Activated CD4-positive, alpha-beta T cell treated with anti-CD3 and anti-CD28 coated beads for 1 hour (primary cell): Measurements from ENCODE around the gene CNPPD1.

Source experiments
- DNase-seq: peaks from one replicate; pipeline ENCODE4 v3.0.0-alpha.2; 2020

CNPPD1 gene

DNA sequence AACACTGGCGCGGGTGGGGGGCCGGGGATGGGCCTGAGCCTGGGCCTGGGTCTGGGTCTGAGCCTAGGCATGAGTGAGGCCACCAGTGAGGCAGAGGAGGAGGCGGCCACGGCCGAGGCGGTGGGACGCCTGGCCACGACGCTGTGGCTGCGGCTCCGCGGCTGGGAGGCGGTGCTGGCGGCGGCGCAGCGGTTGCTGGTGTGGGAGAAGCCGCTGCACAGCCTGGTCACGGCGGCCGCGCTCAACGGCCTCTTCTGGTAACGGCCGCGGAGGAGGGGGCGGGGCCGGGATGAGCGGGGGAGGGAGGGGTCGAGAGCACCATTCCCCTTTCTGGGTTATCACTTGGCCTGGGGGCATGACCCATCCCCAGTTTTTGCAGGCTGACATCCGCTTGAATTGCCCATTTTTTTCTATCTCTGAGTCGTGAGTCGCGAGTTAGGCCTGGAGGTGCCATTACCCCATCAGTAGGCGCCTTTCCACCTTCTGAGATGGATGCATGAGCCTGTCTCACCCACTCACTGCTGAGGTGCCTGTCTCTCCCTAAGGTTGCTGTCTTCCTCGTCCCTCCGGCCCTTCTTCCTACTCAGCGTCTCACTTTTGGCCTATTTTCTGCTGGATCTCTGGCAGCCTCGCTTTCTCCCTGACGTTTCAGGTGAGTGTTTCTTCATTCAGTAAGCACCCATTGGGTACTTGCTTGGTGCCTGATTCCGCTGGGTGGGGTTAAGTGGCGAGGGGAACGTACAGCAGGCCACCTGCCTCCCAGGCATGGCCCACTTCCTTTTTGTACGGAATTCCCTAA, 1.9 kb upstream of the CNPPD1 start:
- DNase-seq = no peak

DNA sequence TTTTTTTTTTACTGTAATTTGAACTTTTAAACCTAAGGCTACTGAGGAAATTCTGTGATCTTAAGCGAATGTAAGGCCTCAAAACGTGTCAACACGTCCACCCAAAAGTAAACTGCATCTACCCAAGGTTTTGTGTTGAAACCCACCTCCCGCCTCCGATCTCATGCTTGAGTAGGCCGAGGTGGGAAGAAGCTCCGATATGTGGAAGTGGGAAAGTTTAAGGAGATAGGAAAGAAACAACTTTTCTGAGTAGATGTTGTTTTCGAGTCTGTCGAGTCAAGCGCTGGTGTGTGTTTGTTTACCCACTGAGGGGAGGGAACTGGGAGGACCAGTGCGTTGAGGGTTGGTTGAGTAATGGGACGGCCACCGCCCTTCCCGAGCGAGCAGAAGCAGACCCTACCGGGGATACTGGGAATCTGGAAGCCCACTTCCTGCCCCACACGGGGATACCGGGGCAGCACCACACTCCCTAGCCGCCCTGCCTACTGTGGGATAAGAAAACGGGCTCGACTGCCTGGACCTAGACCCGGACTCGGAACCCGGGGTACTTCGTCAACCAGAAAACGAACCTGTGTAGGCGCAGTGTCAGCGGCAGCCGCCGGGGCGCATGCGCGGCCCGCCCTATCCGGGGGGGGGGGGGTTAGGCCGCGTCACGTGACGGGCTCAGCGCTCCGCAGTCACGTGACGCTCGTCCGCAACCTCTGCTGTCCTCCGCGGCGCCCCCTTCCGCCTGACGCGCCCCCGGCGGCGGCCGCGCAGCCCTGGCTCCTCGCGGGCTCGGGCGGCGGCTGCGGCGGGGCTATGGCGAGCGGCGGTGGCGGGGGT, 1.0 kb upstream of the CNPPD1 start, which contains the start of gene RETREG2:
Gene RETREG2, plus strand, starts transcription at position 724 of the 825 bp plus-strand sequence. Its CDS starts 78 bp downstream, at position 802.
- peak; percentile 72 for DNase-seq

DNA sequence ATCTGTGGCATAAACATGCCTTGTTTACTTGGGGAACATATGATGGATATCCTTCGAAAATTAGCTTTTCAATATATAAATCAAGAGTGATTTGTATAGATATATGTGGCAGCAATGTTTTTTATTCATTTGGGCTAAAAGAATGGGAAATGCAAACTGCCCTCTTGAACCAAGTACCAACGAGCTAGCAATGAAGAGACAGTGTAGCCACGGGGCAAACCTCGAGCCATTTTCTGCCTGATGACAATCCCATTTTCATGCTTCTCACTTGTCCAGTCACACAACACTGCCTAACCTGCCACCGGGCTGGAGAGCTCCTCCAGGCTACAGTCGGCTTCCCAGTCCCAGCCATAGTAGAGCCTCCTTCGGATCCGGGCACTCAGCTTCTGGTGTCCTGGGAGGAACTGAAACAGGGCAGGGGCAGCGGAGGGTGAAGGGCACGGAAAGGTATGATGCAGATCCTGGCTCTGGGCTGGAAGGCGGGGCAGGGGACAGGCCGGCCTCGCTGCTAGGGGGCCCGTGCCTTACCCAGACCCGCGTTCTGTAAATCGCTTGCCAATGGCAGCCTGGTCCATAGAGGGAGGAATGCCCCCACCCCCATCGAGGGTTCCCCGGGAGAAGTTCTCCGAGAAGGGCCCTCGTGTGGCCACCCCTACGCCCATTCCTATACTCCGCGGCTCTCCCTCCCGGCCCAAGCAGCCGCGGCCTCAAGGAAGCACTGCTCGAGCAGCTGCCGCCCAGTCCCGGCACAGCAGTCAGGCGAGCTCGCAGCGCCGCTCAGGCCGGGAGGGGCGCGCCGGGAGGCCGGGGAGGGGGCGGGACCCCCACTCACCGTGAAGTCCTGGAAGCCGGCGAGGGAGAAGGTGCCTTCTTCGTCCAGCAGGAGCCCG, 552 bp downstream of the CNPPD1 start:
- no peak for DNase-seq

DNA sequence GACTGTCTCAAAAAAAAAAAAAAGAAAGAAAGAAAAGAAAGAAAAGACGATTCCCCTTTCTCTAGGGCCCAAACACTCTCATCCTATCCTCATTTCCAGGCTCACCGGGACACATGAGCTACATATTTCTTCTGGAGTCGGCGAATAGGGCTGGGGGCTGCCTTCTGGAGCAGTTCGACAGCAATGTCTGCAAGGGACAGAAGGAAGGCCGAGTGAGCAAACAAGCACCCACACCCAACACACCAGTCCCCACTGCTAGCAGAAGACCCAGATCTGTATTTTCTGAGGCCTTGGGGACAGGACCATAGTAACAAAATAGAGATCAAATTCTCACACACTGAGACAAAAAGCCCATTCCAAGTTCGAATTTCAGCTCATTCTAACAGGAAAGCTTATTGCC, 1.2 kb downstream of the CNPPD1 start:
- DNase-seq = no peak

- no peak for DNase-seq
These were observed 1.9 kb downstream of the CNPPD1 start for GRCh38 chr2:219174801-219175200.

- DNase-seq = no peak
These were observed 2.6 kb downstream of the CNPPD1 start for GRCh38 chr2:219174146-219174545.

GRCh38 chr2:219173176-219173575, 3.5 kb downstream of the CNPPD1 start:
- DNase-seq = no peak

DNA sequence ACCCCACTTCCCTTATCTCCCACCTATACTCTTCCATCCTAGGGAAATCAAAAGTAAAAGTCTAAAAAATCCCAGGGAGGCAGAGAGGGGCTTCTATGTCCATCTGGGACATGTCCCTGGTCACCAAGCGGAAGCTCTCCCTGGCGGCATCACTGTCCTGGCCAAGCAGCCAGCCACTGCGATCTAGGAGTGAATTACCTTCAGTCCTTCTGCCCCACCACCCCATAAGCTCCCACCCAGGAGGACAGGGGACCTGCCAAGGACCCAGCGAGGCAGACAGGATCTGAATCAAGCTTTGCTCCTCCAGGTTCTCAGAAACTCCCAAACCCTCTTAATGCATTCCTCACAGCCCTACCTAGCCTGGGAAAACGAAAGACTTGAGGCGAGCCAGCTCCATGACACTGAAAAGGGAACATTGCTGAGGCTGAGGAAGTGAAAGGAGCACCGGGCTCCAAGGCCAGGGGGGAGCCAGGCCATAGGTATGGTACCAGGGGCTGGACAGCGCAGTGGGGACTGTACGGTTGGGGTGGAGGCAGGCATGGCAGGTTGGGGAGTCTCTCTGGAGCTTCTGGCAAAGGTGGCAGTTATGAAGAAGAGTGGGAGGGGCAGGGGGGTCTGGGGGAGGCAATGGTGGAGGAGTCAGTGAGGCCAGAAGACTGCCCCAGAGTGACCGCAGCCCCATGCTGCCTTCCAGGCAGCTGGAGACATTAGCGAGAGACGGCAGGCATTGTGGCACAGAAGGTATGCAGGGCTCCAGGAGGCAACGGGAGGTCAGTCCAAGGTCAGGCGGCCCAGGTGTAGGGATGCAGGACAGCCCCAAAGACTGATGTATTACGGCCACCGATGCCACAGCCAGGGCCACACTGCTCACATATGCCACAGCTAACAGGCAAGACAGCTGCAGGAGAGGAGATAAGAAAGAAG, 4.2 kb downstream of the CNPPD1 start:
- DNase-seq = no peak

GRCh38 chr2:219171231-219171651, 5.5 kb downstream of the CNPPD1 start:
- no peak for DNase-seq

GRCh38 chr2:219169930-219170654, 6.6 kb downstream of the CNPPD1 start, which contains the start of gene SLC23A3:
SLC23A3 (minus strand) TSS chr2:219170029; CDS start chr2:219169984, 45 bp downstream.
- DNase-seq = no peak

DNA sequence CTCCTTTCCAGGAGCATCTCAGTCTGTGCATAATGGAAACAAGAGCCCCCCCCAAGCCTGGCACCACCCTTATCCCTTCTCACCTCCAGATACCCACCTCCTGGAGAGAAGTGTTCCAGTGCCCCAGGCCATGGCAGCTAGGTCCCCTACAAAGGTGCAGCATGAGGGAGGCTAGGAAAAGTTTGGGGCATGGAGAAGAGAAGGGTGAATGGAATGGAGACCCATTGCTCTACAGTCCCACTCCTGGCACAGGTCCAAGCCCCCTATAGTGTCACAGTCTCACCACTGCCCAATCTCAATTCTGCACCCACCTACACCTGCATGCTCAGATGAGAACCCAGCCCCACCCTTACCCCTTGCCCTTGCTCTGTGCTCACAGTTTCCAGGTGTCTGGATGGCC, 7.8 kb downstream of the CNPPD1 start:
- no peak for DNase-seq

DNA sequence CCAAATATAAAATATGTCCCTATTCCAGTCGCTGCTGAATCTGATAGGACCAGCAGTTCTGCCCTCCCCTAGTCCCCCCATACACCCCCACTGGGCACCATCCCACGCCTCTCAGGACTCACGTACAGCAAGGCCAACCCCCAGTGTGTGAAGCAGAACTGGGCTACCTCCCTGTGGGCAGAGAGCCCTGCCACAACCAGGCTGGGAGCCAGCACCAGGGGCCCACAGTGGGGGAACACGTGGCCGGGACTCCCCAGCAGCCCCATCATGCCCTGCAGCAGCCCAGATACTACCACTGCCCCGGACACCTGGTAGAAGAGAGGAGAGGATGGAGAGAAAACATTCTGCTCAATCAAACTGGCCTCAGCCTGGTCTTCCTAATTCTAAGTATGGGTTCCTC, 8.2 kb downstream of the CNPPD1 start:
- DNase-seq = no peak

DNA sequence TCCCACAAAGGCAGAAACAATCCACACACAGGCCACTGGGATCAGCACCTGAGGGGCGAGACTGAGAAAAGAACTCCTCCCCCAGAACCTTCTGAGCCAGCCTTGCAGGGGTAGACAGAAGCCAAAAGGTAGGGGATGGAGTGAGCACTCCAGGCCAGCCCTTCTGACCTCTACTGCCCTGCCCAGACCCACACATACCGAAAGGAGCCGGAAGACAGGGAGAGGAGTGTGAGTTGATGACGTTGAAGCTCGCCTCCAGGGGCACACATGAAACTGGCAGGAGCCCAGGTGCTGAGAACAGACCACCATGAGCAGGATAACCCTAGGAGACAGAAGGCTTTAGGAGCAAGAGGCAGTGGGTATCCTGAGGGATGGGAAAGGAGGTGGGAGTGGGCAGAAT, 8.7 kb downstream of the CNPPD1 start:
- no peak for DNase-seq

GRCh38 chr2:219165058-219165911, 11.4 kb downstream of the CNPPD1 start:
- no peak for DNase-seq

DNA sequence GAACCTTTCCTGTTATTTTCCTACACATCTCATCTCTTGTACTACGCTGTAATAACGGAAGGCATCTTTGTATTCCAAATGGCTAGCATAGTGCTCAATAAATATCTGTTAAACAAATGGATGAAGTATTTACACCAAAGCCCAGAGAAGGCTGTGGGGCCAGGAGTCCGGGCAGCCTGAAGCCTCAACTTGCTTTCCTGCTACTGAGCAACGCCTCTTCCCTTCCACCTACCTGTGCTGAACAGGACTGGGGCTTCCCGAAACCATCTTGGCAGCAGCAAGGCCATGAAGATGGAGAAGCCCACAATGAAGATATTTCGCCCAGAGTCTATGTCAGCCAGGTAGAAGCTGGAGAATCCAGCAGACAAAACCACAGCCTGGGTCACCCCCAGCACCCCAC, 13.6 kb downstream of the CNPPD1 start:
- no peak for DNase-seq

DNA sequence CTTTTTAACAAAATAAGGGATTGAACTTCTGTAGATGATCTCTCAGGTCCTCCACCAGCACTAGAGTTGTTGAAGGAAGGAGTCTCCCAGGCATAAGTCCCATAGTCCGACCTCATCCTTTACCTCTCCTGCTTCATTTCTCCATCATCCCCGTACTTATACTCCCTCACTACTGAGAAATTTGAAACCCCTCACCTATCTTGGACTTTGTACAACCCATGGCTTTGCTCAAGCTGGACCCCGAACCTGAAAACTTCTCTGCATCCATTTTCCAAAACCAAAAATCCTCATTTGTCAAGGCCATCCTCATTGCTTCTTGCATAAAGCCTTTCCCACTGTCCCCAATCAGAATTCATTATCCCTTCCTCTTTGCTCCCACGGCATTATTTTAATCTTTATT, 15.6 kb downstream of the CNPPD1 start:
- DNase-seq = no peak

- peak; percentile 86 for DNase-seq
These were observed 16.3 kb downstream of the CNPPD1 start, which contains the start of gene NHEJ1 for GRCh38 chr2:219160186-219161017. NHEJ1 (minus strand) TSS chr2:219160815; CDS start chr2:219158362, 2,453 bp downstream.

GRCh38 chr2:219159771-219160185, 16.9 kb downstream of the CNPPD1 start:
- DNase-seq = no peak

- DNase-seq = no peak
These were observed 18.1 kb downstream of the CNPPD1 start for GRCh38 chr2:219158586-219158985.
